Right lobe of liver (tissue), 4 donors: ENCODE measurements around the gene HELT.

ENCODE experiments used
- POLR2A ChIP-seq: fragments of 450-650 bp; IDR thresholded peaks from one replicate; pipeline ENCODE4 v1.6.1; 2017; ENCODE audit warnings: antibody characterized with exemption, mild to moderate bottlenecking
- TF ChIP-seq, protein P1 (sequence below), 4 donors: fragments of 200-600 bp in 3 of 4; fragments of 450-650 bp in 1 of 4; IDR thresholded peaks; one replicate each; pipeline versions ENCODE4 v1.5.1 to v1.8.0; 2016 to 2022; ENCODE audit warnings: antibody characterized with exemption in 4 of 4, mild to moderate bottlenecking in 2 of 4
- donor health status: DM: no; HTN: no; CAD: no.
- donor health status: DM: no; HTN: no; CAD: no.
- donor health status: DM: no; HTN: yes; CAD: no.

DNA sequence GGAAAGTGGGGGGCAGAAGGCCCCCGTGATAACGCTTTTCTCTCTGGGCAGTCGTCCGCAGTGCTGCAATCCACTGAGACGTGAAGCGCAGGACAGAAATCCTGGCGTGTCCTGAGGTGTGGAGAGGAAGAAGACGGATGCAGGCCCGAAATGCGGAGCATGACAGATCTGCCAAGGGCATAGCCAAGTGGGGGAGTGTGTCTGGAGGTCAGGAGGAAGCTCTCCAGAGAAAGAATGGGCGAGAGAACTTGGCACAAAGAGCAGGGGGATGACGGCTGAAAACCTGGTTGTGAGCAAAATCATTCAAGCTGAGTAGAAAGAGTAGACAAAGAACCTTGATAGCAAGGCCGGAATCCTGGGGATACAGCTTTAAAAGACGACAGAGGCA is 23.7 kb upstream of the HELT start:
- TF ChIP-seq, protein P1, sequence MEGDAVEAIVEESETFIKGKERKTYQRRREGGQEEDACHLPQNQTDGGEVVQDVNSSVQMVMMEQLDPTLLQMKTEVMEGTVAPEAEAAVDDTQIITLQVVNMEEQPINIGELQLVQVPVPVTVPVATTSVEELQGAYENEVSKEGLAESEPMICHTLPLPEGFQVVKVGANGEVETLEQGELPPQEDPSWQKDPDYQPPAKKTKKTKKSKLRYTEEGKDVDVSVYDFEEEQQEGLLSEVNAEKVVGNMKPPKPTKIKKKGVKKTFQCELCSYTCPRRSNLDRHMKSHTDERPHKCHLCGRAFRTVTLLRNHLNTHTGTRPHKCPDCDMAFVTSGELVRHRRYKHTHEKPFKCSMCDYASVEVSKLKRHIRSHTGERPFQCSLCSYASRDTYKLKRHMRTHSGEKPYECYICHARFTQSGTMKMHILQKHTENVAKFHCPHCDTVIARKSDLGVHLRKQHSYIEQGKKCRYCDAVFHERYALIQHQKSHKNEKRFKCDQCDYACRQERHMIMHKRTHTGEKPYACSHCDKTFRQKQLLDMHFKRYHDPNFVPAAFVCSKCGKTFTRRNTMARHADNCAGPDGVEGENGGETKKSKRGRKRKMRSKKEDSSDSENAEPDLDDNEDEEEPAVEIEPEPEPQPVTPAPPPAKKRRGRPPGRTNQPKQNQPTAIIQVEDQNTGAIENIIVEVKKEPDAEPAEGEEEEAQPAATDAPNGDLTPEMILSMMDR (IDR thresholded peaks at IDR 0.05) = no peak
- no peak for TF ChIP-seq POLR2A
